NCI-H2171 (cell line): ENCODE results near the gene ZHX3.
"Not testable (repeated sequence)": the region's sequence is repeated elsewhere in the genome, so short reads cannot be mapped to it uniquely, and the experiment has no call there.

Experiments
- DNase-seq: peaks from one replicate; lab custom pipeline; 2025; lab: John Stamatoyannopoulos, UW

ZHX3 gene

GRCh38 chr20:41259309-41259708, 58.2 kb downstream of the ZHX3 start:
- DNase-seq: no peak

- no peak for DNase-seq
Observed at GRCh38 chr20:41258474-41258873, 59.1 kb downstream of the ZHX3 start.

- DNase-seq: no peak
Observed at GRCh38 chr20:41256516-41256915, 61.0 kb downstream of the ZHX3 start.

- no peak for DNase-seq
Observed at GRCh38 chr20:41255655-41256054, 61.9 kb downstream of the ZHX3 start.

GRCh38 chr20:41249411-41250281, 67.9 kb downstream of the ZHX3 start:
- DNase-seq: no peak

- no peak for DNase-seq
Observed at GRCh38 chr20:41248368-41249024, 69.0 kb downstream of the ZHX3 start.

- no peak for DNase-seq
Observed at GRCh38 chr20:41247523-41248367, 69.8 kb downstream of the ZHX3 start.

- DNase-seq: no peak
Observed at GRCh38 chr20:41245086-41245707, 72.3 kb downstream of the ZHX3 start.

GRCh38 chr20:41242807-41243206, 74.7 kb downstream of the ZHX3 start:
- no peak for DNase-seq

GRCh38 chr20:41242352-41242751, 75.2 kb downstream of the ZHX3 start:
- DNase-seq: no peak

- not testable (repeated sequence) for DNase-seq
Observed at GRCh38 chr20:41237233-41237632, 80.3 kb downstream of the ZHX3 start.

- not testable (repeated sequence) for DNase-seq
Observed at GRCh38 chr20:41236818-41237217, 80.7 kb downstream of the ZHX3 start.

- DNase-seq: no peak
Observed at GRCh38 chr20:41234546-41234945, 83.0 kb downstream of the ZHX3 start.

GRCh38 chr20:41234041-41234440, 83.5 kb downstream of the ZHX3 start:
- DNase-seq: no peak

- peak; percentile 1 for DNase-seq
Observed at GRCh38 chr20:41232973-41233926, 84.3 kb downstream of the ZHX3 start.

GRCh38 chr20:41231136-41231535, 86.4 kb downstream of the ZHX3 start:
- no peak for DNase-seq

GRCh38 chr20:41230136-41230535, 87.4 kb downstream of the ZHX3 start:
- no peak for DNase-seq

GRCh38 chr20:41229259-41229658, 88.3 kb downstream of the ZHX3 start:
- no peak for DNase-seq

GRCh38 chr20:41228858-41229257, 88.7 kb downstream of the ZHX3 start:
- peak; percentile 13 for DNase-seq

- DNase-seq: no peak
Observed at GRCh38 chr20:41226426-41226825, 91.1 kb downstream of the ZHX3 start.

GRCh38 chr20:41225091-41225490, 92.4 kb downstream of the ZHX3 start:
- DNase-seq: no peak
